ENCODE results near the gene IL1B.

Gene IL1B

GRCh38 chr2:112803691-112804521 lies 32.7 kb downstream of the IL1B start:
- DNase-seq = no peak

- DNase-seq = no peak
Measured at GRCh38 chr2:112800881-112801583, 35.5 kb downstream of the IL1B start.

- no peak for DNase-seq
Measured at GRCh38 chr2:112798979-112799975, 37.3 kb downstream of the IL1B start.

GRCh38 chr2:112796486-112796885 lies 40.1 kb downstream of the IL1B start:
- no peak for DNase-seq

- no peak for DNase-seq
Measured at GRCh38 chr2:112795774-112796173, 40.8 kb downstream of the IL1B start.

GRCh38 chr2:112794841-112795240 lies 41.7 kb downstream of the IL1B start:
- DNase-seq = no peak

- DNase-seq = no peak
Measured at GRCh38 chr2:112794131-112794733, 42.3 kb downstream of the IL1B start.

GRCh38 chr2:112793449-112793978 lies 43.1 kb downstream of the IL1B start:
- DNase-seq = no peak

GRCh38 chr2:112792419-112792818 lies 44.2 kb downstream of the IL1B start:
- no peak for DNase-seq

- DNase-seq = no peak
Measured at GRCh38 chr2:112791693-112792230, 44.8 kb downstream of the IL1B start.

- DNase-seq = no peak
Measured at GRCh38 chr2:112791019-112791418, 45.6 kb downstream of the IL1B start.

- no peak for DNase-seq
Measured at GRCh38 chr2:112790305-112790704, 46.3 kb downstream of the IL1B start.

GRCh38 chr2:112789186-112789585 lies 47.4 kb downstream of the IL1B start:
- no peak for DNase-seq

GRCh38 chr2:112788653-112789052 lies 47.9 kb downstream of the IL1B start:
- DNase-seq = no peak

- DNase-seq = no peak
Measured at GRCh38 chr2:112787729-112788393, 48.7 kb downstream of the IL1B start.

- no peak for DNase-seq
Measured at GRCh38 chr2:112787294-112787693, 49.3 kb downstream of the IL1B start.

- no peak for DNase-seq
Measured at GRCh38 chr2:112784199-112785189, 52.1 kb downstream of the IL1B start, which contains the start of gene IL1A. IL1A (minus strand) TSS chr2:112784493; CDS start chr2:112783770, 723 bp downstream.

- no peak for DNase-seq
Measured at GRCh38 chr2:112783187-112783714, 53.3 kb downstream of the IL1B start.

GRCh38 chr2:112782234-112782799 lies 54.3 kb downstream of the IL1B start:
- DNase-seq = no peak

Data from T1000 (cell line).